KMS-11 (cell line): Measurements from ENCODE around the gene PTPN1.
"Not testable (repeated sequence)": the region's sequence is repeated elsewhere in the genome, so short reads cannot be mapped to it uniquely, and the experiment has no call there.

ENCODE experiments used
- H2AFZ ChIP-seq: fragments of 200-600 bp; sonication (generic); 2 replicates; pipeline ENCODE4 v1.6.1; 2016; ENCODE audit warnings: antibody characterized with exemption, mixed run types, low read depth
- H3K27ac ChIP-seq: fragments of 200-600 bp; sonication (generic); 2 replicates; pipeline ENCODE4 v1.6.1; 2016; ENCODE audit warnings: mild to moderate bottlenecking, mixed run types
- H3K27me3 ChIP-seq: fragments of 200-600 bp; sonication (generic); 2 replicates; pipeline ENCODE4 v1.6.1; 2017; ENCODE audit warnings: mild to moderate bottlenecking, low read depth, mixed run types, moderate library complexity; ENCODE audit not compliant: insufficient read depth
- H3K36me3 ChIP-seq: fragments of 200-600 bp; sonication (generic); 2 replicates; pipeline ENCODE4 v1.6.1; 2017; ENCODE audit warnings: mild to moderate bottlenecking, mixed run types; ENCODE audit not compliant: insufficient read depth
- H3K4me1 ChIP-seq: fragments of 200-600 bp; sonication (generic); 2 replicates; pipeline ENCODE4 v1.6.1; 2016; ENCODE audit warnings: mild to moderate bottlenecking, low read depth, mixed run types; ENCODE audit not compliant: poor library complexity, severe bottlenecking
- H3K4me2 ChIP-seq: fragments of 200-600 bp; sonication (generic); 2 replicates; pipeline ENCODE4 v1.7.0; 2016; ENCODE audit warnings: mild to moderate bottlenecking, mixed run types
- H3K4me3 ChIP-seq: fragments of 200-600 bp; sonication (generic); IDR thresholded peaks from 2 replicates; pipeline ENCODE4 v1.6.1; 2017; ENCODE audit warnings: low read depth, low read length, mixed read lengths; ENCODE audit not compliant: insufficient read depth
- H3K79me2 ChIP-seq: fragments of 200-600 bp; sonication (generic); 2 replicates; pipeline ENCODE4 v1.6.1; 2016; ENCODE audit warnings: low read depth, mixed run types; ENCODE audit not compliant: insufficient read depth
- H3K9ac ChIP-seq: fragments of 200-600 bp; sonication (generic); 2 replicates; pipeline ENCODE4 v1.6.1; 2016; ENCODE audit warnings: mild to moderate bottlenecking, mixed run types
- H4K20me1 ChIP-seq: fragments of 200-600 bp; sonication (generic); 2 replicates; pipeline ENCODE4 v1.6.1; 2016; ENCODE audit warnings: mild to moderate bottlenecking, mixed run types; ENCODE audit not compliant: insufficient read depth
- TF ChIP-seq, protein P1 (sequence below): fragments of 200-600 bp; sonication (generic); conservative IDR thresholded peaks from 2 replicates; pipeline ENCODE4 v1.6.1; 2017; ENCODE audit warnings: low read depth, mild to moderate bottlenecking, antibody characterized with exemption, low read length, moderate library complexity, mixed read lengths

PTPN1 gene

GRCh38 chr20:50617022-50617421 is 106.8 kb downstream of the PTPN1 start:
- Histone ChIP-seq H3K79me2 (no peaks in the 10 kb centered on the region), H3K4me1 (no peaks in the 10 kb centered on the region), H3K9ac (no peak overlapping the region), H4K20me1 (no peaks in the 10 kb centered on the region), H2AFZ (no peak overlapping the region), H3K4me2 (no peak overlapping the region), H3K36me3 (no peaks in the 10 kb centered on the region), H3K4me3 (no peak overlapping the region), H3K27me3 (no peaks in the 10 kb centered on the region), H3K27ac (no peak overlapping the region)
- TF ChIP-seq, protein P1, sequence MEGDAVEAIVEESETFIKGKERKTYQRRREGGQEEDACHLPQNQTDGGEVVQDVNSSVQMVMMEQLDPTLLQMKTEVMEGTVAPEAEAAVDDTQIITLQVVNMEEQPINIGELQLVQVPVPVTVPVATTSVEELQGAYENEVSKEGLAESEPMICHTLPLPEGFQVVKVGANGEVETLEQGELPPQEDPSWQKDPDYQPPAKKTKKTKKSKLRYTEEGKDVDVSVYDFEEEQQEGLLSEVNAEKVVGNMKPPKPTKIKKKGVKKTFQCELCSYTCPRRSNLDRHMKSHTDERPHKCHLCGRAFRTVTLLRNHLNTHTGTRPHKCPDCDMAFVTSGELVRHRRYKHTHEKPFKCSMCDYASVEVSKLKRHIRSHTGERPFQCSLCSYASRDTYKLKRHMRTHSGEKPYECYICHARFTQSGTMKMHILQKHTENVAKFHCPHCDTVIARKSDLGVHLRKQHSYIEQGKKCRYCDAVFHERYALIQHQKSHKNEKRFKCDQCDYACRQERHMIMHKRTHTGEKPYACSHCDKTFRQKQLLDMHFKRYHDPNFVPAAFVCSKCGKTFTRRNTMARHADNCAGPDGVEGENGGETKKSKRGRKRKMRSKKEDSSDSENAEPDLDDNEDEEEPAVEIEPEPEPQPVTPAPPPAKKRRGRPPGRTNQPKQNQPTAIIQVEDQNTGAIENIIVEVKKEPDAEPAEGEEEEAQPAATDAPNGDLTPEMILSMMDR, result no peak

DNA sequence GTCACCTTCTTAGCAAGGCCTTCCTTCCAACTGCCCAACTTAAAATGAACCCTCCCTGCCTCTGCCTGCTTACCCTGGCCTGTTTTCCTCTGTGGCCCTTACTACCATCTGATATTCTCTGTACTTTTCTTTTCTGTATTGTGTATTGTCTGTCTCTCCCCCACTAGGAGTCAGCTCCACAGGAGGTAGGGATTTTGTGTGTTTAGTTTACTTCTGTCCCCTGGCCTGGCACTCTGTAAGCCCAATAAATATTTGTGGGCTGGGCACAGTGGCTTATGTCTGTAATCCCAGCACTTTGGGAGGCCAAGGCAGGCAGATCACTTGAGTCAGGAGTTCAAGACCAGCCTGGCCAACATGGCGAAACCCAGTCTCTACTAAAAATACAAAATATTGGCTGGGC is 108.4 kb downstream of the PTPN1 start:
- Histone ChIP-seq H3K4me2 (no peak overlapping the region), H3K27me3 (no peaks in the 10 kb centered on the region), H3K27ac (no peak overlapping the region), H3K4me3 (no peak overlapping the region), H2AFZ (no peak overlapping the region), H3K79me2 (no peaks in the 10 kb centered on the region), H3K9ac (no peak overlapping the region), H4K20me1 (no peaks in the 10 kb centered on the region), H3K4me1 (no peaks in the 10 kb centered on the region), H3K36me3 (no peaks in the 10 kb centered on the region)
- TF ChIP-seq, protein P1, result no peak

DNA sequence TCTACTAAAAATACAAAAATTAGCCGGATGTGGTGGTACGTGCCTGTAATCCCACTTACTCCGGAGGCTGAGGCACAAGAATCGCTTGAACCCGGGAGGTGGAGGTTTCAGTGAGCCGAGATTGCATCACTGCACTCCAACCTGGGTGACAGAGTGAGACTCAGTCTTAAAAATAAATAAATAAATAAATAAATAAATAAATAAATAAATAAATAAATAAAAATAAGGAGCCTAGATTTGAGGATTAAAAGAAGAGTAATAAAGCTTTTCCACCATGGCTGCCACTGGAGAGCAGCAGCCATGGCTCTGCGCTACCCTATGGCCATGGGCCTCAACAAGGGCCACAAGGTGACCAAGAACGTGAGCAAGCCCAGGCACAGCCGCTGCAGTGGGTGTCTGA is 110.3 kb downstream of the PTPN1 start:
- H3K4me3 ChIP-seq, H4K20me1 ChIP-seq, H3K4me2 ChIP-seq, H3K27ac ChIP-seq, H3K27me3 ChIP-seq, H3K4me1 ChIP-seq, H2AFZ ChIP-seq, H3K79me2 ChIP-seq, H3K36me3 ChIP-seq, H3K9ac ChIP-seq: not testable (repeated sequence)

DNA sequence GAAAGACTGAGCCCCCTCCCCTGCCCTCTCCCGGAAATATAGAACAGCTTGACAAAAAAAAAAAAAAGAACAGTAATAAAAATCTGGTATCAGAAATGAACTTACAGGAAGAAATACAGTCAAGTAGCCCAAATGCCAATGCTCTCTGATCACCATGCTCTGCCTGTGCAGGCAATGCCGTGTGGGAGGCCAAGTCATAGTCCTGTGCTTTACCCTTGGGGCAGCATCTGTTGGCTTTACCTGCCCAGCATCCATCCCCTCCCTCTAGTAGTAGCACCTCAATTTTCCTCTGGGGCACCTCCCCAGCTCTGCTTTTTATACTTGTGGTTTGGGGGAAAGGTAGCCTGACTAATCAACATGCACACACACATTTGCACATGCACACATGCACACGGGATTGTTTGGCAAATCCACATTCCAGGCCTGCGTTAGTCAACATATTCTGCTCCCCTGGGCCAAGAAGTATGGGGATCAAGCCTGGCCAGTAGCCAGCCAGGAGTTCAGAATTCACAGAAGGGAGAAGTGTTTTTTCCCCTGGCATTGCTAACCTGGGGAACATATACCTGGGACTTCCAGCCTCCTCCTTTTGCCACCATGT is 111.0 kb downstream of the PTPN1 start:
- Histone ChIP-seq H3K27ac (no peak overlapping the region), H3K27me3 (no peaks in the 10 kb centered on the region), H3K4me3 (no peak overlapping the region), H2AFZ (no peak overlapping the region), H4K20me1 (no peaks in the 10 kb centered on the region), H3K36me3 (no peaks in the 10 kb centered on the region), H3K4me2 (no peak overlapping the region), H3K79me2 (no peaks in the 10 kb centered on the region), H3K4me1 (no peaks in the 10 kb centered on the region), H3K9ac (no peak overlapping the region)
- TF ChIP-seq, protein P1, result no peak

DNA sequence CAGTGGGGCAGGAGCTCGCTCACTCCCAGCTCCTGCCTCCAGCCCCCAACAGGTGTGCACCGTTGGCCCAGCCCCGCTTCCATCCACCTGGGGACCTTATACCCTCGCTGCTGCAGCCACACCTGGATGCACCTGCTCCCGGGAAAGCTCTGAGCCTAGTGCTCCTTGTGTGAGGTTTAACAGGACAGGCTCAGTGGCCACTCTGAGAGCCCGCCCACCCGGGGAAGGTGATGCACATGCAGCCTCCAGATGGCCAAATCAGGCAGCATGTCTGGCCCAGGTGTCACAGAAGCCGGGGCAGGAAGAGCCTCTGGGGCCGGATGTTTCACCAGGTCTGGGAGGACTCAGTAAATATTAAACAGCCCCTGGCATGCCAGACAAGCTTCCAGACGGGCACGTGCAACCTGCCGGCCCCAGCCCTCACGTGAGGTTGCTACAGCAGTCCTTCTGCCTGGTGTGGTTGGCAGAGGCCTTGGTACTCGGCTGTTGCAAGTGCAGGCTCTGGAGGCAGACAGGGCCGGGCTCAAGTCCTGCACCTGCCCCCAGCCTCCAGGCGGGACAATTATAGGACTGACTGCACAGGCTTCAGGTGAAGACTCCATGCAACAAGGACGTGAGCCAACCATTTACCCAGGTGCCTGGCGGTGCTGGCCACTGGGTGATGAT is 114.3 kb downstream of the PTPN1 start:
- H3K9ac ChIP-seq, result no peak overlapping the region
- no peak overlapping the region for H3K4me3 ChIP-seq
- no peak overlapping the region for H3K27ac ChIP-seq
- no peaks in the 10 kb centered on the region for H3K36me3 ChIP-seq
- TF ChIP-seq, protein P1, result no peak
- H4K20me1 ChIP-seq, result no peaks in the 10 kb centered on the region
- no peaks in the 10 kb centered on the region for H3K4me1 ChIP-seq
- no peaks in the 10 kb centered on the region for H3K79me2 ChIP-seq
- no peaks in the 10 kb centered on the region; the same call in 1 of the 2 replicates for H3K27me3 ChIP-seq
- H3K4me2 ChIP-seq, result no peak overlapping the region
- no peak overlapping the region for H2AFZ ChIP-seq
